Cardiac muscle cell (in vitro differentiated cells and primary cell): ENCODE data around the gene FCN1. TPM values are rescaled to one million over a fixed set of nuclear protein-coding genes. Genes with fewer than 3 reads are reported as not detected.
"Not testable (repeated sequence)": the region's sequence is repeated elsewhere in the genome, so short reads cannot be mapped to it uniquely, and the experiment has no call there.

ENCODE experiments used
- DNase-seq, 2 donors: peaks; one replicate each; pipeline versions ENCODE4 v3.0.0 to v3.0.0-alpha.2; 2010 to 2017; ENCODE audit warnings: low read depth in 1 of 2, low spot score in 1 of 2
- H3K27ac ChIP-seq: fragments of 200-600 bp; sonication (generic); 2 replicates; pipeline ENCODE4 v1.5.1; 2016
- H3K27me3 ChIP-seq: fragments of 200-600 bp; sonication (generic); 2 replicates; pipeline ENCODE4 v1.6.0; 2016; ENCODE audit warnings: control low read depth
- H3K36me3 ChIP-seq: fragments of 200-600 bp; sonication (generic); 2 replicates; pipeline ENCODE4 v1.5.1; 2016; ENCODE audit warnings: control low read depth
- H3K4me1 ChIP-seq: fragments of 200-600 bp; sonication (generic); 2 replicates; pipeline ENCODE4 v1.8.1; 2017; ENCODE audit warnings: low read depth, mild to moderate bottlenecking, mixed run types
- H3K4me3 ChIP-seq: fragments of 200-600 bp; sonication (generic); 2 replicates; pipeline ENCODE4 v1.5.1; 2016; ENCODE audit warnings: mild to moderate bottlenecking
- H3K9me3 ChIP-seq: fragments of 200-600 bp; sonication (generic); 2 replicates; pipeline ENCODE4 v1.5.1; 2017; ENCODE audit warnings: low read depth, mild to moderate bottlenecking, control low read depth
- CTCF ChIP-seq: IDR thresholded peaks from 2 replicates; pipeline ENCODE4 v1.5.1; 2012; ENCODE audit warnings: low read depth, mild to moderate bottlenecking, low read length
- polyA plus RNA-seq: library from polyadenylated mRNA; unstranded; fragments of >200 nt; fragmentation: Nextera tagmentation; extraction: Ambion mirVana; gene quantifications from 2 replicates; pipeline ENCODE4 v1.2.1, GENCODE V29; 2016
- total RNA-seq: library from RNA; depleted of rRNA; stranded (reverse); fragments of >200 nt; gene quantifications from 2 replicates; pipeline ENCODE4 v1.2.3, GENCODE V29; 2016

The FCN1 gene
- total and polyA plus RNA-seq, 2 experiments from 2014 or later, result not detected

DNA sequence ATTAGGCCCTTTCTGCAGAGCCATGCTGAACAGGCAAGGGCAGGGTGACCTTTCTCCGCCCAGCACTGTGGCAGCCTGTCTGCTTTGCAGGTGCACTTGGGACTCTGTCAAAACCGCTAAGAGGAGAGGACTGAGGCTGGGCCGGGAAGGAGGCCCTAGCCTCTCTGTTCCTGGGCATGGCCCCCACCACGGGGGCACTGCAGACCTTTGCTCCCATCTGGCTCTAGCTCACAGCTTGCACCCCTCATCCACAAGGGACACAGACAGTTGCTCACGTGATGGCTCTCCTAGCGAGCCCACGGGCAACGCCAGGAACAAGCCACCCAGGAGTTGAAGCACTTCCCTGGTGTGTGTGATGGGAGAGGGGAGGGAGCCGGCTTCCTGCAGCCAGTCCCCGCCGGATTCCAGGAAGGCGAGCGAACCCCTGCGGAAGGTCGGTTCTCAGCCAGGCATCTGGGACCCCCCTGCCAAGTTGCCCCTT is 43.0 kb upstream of the FCN1 start:
- no peak for DNase-seq
- no peak for TF ChIP-seq CTCF
- Histone ChIP-seq H3K27ac (no peak overlapping the region), H3K4me3 (no peak overlapping the region), H3K27me3 (no peaks in the 10 kb centered on the region), H3K36me3 (no peaks in the 10 kb centered on the region), H3K9me3 (no peaks in the 10 kb centered on the region), H3K4me1 (no peaks in the 10 kb centered on the region)

DNA sequence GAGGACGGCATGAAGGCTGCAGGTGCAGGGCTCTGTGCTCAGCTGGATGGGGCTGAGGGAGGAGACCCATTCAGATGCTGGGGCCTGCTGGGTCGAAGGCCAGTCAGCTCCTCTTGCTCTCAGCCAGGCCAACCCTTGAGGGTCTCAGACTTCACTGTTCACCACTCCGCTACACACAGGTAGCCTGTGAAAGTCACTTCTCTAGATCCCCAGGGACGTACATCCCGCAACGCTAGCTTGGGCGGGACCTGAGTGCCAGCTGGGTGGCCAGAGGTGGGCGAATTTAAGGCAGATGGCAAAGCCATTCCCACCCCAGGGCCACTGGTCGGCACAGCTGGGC is 42.2 kb upstream of the FCN1 start:
- no peak for TF ChIP-seq CTCF
- Histone ChIP-seq H3K36me3 (no peaks in the 10 kb centered on the region), H3K27me3 (no peaks in the 10 kb centered on the region), H3K27ac (no peak overlapping the region), H3K9me3 (no peaks in the 10 kb centered on the region), H3K4me3 (no peak overlapping the region), H3K4me1 (no peaks in the 10 kb centered on the region)
- DNase-seq, result no peak

- Histone ChIP-seq H3K27ac (no peak overlapping the region), H3K9me3 (no peaks in the 10 kb centered on the region), H3K4me1 (no peaks in the 10 kb centered on the region), H3K4me3 (no peak overlapping the region), H3K27me3 (no peaks in the 10 kb centered on the region), H3K36me3 (no peaks in the 10 kb centered on the region)
- no peak for TF ChIP-seq CTCF
- no peak for DNase-seq
Observed at GRCh38 chr9:134959126-134959970, 41.6 kb upstream of the FCN1 start.

- no peak for TF ChIP-seq CTCF
- Histone ChIP-seq H3K36me3 (no peaks in the 10 kb centered on the region), H3K27me3 (no peaks in the 10 kb centered on the region), H3K4me3 (no peak overlapping the region), H3K27ac (no peak overlapping the region), H3K4me1 (no peaks in the 10 kb centered on the region), H3K9me3 (no peaks in the 10 kb centered on the region)
- no peak for DNase-seq
Observed at GRCh38 chr9:134957945-134958227, 40.2 kb upstream of the FCN1 start.

DNA sequence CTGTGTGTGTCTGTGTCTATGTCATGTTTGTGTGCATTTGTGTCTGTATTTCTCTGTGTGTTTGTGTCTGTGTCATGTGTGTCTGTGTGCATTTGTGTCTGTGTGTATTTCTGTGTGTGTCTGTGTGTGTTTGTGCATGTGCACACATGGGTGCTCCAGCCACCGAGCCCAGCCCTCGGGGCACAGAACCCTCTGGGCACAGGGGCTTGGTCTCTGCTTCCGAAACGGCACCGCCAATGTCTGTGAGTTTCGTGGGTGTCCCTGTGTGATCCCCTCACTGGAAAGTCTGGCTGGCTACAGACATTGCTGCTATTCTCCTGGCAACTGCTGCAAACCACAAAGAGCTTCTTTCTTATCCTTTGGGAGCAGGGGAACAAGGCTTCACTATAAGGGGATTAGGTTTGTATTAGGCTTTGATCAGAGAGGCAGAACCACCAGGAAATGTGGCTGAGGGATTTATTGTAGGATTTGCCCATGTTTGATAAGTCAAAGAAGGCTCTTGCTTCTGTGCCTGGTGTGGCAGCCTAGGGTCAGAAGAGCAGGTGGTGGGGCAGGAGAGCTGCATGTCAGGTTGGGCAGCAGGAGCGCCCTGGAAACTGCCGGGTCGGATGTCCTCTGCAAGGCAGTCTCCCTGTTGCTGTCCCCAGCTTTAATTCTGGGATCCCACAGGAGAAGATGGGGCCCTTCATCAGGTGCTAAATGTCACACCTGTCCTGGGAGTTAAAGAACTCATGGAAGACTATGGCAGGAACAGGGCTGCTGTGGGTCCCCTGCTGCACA is 39.6 kb upstream of the FCN1 start:
- H3K36me3 ChIP-seq, result no peaks in the 10 kb centered on the region
- no peak for DNase-seq
- H3K27ac ChIP-seq, result no peak overlapping the region
- no peaks in the 10 kb centered on the region for H3K27me3 ChIP-seq
- H3K4me1 ChIP-seq, result no peaks in the 10 kb centered on the region
- no peak overlapping the region for H3K4me3 ChIP-seq
- TF ChIP-seq CTCF, result no peak
- H3K9me3 ChIP-seq, result no peaks in the 10 kb centered on the region

DNA sequence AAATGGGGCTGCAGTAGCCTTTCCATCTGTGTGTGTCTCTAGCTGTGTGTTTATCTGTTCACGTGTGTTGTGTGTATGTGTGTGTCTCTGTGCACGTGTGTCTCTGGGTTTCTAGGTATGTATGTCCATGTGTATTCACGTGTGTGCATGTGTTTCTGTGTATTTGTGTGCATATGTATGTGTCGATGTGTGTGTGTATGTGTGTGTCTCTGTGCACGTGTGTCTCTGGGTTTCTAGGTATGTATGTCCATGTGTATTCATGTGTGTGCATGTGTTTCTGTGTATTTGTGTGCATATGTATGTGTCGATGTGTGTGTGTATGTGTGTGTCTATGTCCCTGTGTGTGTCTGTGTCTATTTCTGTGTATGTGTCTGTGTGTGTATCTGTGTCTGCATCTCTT is 38.7 kb upstream of the FCN1 start:
- not testable (repeated sequence) for H3K27me3 ChIP-seq, H3K27ac ChIP-seq, H3K36me3 ChIP-seq, H3K9me3 ChIP-seq, DNase-seq, H3K4me1 ChIP-seq, H3K4me3 ChIP-seq
